HG03139 (cell line): ENCODE measurements around the gene HAPLN3.
"Not testable (repeated sequence)": the region's sequence is repeated elsewhere in the genome, so short reads cannot be mapped to it uniquely, and the experiment has no call there.

Source experiments
- ATAC-seq: cut with Tn5 transposase; IDR thresholded peaks from one replicate; pipeline ENCODE4 v1.9.1; 2021; ENCODE audit not compliant: unreplicated experiment

The HAPLN3 gene, protein sequence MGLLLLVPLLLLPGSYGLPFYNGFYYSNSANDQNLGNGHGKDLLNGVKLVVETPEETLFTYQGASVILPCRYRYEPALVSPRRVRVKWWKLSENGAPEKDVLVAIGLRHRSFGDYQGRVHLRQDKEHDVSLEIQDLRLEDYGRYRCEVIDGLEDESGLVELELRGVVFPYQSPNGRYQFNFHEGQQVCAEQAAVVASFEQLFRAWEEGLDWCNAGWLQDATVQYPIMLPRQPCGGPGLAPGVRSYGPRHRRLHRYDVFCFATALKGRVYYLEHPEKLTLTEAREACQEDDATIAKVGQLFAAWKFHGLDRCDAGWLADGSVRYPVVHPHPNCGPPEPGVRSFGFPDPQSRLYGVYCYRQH

DNA sequence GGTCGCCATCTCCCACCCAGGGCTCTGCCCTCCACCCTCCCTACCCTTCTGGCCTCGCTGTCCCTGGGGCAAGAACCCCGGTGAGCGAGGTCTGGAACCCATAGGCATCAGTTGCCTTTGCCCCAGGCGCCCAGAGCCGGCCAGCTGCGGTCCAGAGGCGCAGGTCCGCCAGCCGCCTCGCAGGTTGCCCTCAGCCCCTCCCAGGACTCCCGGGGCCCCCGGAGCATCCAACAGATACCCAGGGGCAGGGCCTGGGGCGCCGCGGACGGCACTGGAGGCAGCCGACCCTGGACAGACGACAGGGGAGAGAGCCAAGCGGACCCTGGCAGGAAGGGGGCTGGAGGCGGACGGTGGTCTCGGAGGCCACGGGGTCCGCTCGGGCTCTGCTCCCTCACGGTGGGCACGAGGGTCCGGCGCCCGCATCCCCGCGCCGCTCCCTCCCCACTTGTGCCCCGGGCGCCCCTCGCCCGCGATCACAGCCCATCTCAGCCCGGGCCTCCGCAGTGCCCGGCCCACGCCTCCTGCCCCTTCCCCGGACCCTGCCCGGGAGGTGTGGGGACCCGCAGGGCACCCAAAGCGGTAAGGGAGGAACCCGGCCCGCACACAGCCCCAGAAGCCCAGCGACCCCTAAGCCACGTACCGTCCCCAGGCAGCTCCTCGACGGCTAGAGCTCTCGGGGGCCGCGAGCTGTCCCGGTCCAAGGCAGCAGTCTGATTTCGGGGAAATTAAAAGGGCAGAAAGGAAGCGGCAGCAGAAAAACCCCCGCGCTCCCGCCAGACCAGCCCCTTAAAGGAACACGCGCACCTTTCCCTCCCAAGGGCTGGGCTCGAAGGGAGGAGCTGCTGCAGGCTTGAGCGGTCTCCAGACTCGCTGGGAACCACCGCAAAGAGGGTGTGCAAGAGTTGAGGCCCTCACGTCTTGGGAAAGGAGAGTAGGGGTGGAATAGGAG lies at the start of gene HAPLN3:
Gene HAPLN3, minus strand, starts transcription at position 726 of the 949 bp plus-strand sequence. CDS start 8,246 bp downstream, outside the sequence.
- ATAC-seq: peak; percentile 44

DNA sequence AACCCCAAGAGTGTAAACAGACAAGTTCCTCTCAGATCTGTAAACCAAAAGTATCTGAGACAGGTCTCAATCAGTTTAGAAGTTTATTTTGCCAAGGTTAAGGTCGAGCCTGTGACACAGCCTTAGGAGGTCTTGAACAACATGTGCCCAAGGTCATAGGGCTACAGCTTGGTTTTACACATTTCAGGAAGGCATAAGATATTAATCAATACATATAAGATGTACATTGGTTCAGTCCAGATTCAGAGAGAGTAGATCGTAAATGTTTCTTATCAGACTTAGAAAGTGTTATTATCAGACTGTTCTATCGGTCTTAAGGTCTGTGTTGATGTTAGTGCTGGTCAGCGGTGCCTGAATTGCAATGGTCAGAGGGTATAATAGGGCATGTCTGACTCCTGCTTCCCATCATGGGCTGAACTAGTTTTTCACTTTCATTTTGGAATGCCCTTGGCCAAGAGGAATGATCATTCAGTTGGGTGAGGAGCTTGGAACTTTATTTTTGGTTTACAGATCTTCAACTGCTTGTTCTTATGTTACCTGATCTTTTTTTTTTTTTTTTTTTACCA lies 44.8 kb upstream of the HAPLN3 start:
- no peak for ATAC-seq

DNA sequence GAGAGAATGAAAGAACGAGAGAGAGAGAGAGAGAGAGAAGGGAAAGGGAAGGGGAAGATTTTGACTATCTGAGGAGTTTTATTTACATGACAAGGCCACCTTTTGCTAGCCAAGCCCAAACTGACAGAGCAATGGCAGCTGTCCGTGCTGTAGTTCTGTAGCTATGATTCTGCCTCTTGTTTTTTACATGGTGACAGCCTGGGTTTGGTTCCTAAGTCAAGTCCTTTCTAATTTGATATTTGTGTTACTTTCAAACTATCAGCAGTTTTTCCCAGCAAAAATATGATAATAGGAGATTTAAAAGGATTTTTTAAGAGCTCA lies 44.1 kb upstream of the HAPLN3 start:
- no peak for ATAC-seq

DNA sequence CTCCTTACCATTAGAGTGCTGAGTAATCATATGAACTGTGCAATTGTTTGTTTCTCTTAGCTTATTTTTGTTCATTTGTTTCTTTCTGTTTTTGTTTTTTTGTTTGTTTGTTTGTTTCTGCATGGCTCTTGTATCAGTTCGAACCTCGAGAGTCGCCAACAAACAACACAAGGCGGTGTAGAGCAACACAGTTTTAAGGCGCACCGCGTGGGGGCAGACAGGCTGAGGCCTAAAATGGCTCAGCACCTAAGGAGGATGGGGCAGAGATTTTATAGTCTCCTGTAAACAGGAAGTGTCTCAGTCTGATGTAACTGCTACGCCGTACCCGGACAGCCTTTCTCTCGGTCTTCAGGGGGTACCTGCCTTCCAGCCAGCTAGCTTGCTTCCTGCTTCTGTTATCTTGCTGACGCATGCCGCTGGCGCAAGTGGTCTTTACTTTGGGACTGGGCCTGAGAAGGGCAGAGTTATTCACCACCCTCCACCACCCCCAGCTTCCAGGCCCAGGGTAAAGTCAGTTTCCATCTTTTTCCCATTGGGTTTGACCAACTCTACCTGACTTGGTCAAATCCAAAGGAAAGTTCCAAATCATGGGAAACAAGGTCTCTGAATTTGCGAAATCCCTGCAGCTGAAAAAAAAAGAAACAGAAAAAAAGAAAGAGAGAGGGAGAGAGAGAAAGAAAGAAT lies 43.6 kb upstream of the HAPLN3 start:
- no peak for ATAC-seq

DNA sequence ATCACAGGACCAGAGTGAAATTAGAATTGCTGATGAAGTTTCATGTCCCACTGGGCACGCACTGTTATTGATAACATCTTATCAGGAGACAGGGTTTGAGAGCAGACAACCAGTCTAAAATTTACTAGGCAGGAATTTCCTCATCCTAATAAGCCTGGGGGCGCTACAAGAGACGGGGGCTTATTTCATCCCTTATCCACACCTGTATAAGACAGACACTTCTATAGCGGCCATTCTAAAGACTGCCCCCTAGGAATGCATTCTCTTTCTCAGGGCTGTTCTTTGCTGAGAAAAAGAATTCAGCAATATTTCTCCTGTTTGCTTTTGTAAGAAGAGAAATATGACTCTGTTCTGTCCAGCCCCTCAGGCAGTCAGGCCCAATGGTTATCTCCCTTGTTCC lies 39.1 kb upstream of the HAPLN3 start:
- not testable (repeated sequence) for ATAC-seq

DNA sequence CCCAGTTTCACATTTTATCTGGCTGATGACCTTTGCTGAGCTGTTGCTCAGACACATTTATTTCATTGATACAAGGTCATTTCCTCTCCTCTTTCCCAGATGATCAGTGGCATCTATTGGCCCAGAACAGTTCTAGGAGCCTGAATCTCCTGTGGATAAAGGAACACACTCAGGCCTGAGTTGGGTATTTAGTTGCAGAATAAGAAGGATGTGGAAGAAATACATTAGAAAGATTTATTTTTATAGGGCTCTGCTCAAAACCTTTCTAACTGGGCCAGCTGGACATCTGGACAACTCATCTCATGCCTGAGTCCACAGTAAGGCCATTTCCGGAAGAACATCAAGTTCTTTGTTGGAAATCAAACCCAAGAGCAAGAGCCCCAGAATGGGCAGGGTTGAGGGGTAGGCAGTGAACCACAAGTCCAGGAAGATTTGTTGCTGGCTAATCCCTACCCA lies 37.6 kb upstream of the HAPLN3 start:
- no peak for ATAC-seq

DNA sequence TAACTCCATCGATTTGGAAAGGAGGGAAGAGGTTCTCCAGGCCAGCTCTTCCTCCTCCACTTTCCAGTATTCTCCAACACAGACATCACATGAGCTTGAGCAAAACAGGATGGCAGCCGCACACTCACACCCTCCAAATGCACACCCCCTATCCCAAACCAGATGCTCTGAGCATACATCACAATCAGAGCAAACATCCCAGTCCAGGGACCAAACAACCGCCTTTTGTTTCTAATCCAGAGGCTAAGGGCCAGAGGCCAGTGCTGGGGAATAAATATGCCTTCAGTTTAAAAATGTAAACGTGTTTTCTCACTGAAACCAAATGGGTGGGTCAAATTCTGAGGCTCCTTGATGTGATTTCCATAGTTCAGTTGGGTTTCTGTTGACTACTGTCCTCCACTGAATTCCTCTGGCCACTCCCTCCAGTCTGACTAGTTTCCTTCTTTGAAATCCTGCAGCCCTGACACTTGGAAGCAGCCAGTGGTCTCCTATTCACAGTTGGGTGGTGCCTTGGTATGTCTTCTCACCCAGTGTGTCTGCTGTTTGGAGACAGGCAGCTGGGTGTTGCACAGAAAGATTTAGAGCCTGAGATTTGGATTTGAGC lies 37.0 kb upstream of the HAPLN3 start:
- no peak for ATAC-seq

DNA sequence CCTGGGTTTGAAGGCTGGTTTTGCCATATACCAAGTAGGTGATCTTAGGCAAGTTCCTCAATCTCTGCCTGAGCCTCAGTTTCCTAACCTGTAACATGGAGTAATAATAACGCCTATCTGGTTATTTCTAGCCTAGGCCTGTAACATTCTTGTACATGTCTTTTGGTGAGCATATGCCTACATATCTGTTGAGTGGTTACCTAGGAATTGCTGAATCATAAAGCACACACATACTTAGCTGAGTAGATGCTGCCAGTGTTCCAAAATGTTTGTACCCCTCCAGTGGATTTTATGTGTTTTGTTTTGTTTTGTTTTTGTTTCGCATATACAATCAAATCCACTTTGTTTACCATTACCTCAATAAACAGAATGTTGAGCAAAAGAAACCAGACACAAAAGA lies 35.2 kb upstream of the HAPLN3 start:
- no peak for ATAC-seq

DNA sequence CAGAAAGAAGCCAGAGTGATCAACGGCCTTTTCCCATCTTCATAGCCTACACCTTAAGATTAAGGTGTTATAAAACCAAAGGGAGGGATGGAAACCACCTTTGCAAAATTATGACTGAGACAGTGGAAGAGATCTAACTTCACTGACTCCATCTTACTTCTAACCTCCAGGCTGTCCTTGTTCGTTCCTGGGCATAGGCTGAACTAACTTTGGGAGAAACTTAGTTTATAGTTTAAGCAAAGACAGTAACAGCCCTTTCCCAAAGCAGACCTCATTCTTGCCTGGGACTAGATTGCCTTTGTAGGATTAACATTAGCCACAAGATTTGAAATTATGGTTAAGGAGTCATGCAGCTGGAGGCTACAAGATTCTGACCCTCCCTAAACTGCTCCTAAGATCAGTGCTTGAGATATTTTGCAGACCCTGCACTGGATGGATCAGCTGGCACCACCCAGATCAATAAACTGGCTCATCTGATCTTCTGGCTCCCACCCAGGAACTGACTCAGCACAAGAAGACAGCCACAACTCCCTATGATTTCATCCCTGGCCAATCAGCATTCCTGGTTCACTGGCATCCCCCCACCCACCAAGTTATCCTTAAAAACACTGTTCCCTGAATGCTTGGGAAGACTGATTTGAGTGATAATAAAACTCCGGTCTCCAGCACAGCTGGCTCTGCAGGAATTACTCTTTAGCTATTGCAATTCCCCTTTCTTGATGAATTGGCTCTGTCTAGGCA lies 34.2 kb upstream of the HAPLN3 start:
- ATAC-seq: not testable (repeated sequence)

DNA sequence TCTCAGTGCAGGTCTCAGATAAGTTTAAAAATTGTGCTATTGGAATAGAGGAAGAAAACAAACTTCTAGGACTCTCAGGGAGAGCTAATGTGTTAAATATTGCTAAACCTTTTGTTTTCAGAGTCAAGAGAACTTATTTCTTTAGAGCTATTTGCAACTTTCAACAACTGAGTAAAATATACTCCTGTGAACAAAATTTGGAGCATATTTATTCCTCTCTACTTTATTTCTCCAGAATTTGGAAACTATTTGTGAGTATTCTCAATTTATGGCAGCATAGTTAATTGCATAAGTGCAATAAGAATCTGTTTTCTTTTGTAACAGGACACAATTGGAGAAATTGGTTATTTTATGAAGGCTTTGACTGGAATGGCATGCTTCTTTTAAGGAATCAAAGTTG lies 32.8 kb upstream of the HAPLN3 start:
- not testable (repeated sequence) for ATAC-seq

DNA sequence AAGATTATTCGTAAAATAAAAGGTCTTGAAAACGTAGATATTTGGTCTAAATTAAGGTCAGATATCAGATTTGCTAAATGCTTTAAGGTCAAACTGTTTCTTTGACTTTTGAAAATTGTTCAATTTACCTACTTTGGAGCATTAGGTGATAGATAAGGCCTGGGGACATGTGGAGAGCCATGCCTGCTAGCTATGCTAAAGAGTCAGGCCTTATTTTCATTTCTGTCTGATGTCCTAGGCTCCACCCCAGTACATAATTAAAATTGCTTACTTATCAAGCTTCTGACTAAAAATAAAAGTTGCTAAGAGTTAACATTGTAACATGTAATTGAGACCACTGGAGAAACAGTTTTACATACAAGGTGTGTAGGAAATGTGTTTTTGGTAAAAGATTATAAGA lies 30.3 kb upstream of the HAPLN3 start:
- not testable (repeated sequence) for ATAC-seq

DNA sequence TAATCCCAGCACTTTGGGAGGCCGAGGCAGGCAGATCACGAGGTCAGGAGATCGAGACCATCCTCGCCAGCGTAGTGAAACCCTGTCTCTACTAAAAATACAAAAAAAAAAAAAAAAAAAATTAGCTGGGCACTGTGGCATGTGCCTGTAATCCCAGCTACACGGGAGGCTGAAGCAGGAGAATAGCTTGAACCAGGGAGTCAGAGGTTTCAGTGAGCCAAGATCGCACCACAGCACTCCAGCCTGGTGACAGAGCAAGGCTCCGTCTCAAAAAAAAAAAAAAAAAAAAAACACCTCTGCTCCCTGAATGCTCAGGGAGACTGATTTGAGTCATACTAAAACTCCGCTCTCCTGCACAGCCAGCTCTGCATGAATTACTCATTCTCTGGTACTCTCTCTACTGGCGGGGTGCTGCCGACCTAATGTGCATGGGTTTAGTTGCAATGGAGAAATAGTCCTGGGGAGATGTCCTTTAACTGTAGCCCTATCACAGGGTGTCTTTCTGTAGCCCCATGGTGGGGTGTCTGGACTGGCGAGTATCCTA lies 25.6 kb upstream of the HAPLN3 start:
- ATAC-seq: peak; percentile 59

DNA sequence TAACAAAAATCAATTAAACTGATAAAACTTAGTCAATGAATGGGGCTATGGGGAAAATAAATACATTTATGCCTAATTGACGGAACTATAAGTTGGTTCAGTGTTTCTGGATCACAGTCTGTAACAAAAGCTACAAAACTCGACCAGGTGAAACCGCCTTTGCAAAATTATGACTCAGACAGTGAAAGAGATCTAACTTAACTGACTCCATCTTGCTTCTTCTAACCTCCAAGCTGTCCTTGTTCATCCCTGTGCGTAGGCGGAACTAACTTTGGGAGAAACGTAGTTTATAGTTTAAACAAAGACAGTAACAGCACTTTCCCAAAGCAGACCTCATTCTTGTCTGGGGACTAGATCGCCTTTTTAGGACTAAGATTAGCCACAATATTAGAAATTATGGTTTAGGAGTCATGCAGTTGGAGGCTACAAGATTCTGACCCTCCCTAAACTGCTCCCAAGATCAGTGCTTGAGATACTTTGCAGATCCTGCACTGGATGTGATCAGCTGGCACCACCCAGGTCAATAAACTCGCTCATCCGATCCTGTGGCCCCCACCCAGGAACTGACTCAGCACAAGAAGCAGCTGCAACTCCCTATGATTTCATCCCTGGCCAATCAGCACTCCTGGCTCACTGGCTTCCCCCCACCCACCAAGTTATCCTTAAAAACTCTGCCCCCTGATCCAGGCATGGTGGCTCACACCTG lies 25.0 kb upstream of the HAPLN3 start:
- ATAC-seq: no peak

DNA sequence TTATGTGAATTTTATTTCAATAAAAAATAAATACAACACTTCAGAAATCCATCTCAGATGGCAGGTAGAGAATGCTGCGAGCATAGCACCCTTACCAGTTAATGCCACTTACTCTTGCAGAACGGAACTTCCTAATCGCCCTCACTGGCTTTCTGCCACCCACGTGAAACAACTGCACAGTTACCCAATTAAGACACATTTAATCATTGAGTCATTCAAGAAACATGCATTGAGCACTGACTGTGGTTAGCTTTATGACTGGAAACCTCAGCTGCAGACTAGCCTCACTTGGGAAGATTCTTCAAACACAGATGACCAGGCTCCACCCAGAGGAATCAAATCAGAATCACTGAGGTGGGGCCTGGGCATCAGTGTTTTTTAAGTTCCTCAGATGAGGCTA lies 23.4 kb upstream of the HAPLN3 start:
- no peak for ATAC-seq

DNA sequence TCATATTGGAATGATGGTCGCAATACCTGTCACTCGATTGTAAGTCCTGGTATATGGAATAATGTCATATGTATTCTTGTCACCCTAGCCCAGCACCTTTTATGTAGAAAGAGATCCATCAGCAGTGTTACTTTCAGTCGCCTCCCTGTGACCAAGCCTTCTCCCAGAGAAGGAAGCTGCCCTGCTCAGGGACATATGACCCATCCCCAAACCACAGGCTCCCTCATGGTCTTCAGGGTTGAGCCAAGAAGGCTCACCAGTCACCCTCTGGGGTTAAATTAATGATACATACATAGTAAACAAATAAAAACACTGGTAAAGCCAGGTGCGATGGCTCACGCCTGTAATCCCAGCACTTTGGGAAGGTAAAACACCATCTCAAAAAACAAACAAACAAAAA lies 22.4 kb upstream of the HAPLN3 start:
- no peak for ATAC-seq

DNA sequence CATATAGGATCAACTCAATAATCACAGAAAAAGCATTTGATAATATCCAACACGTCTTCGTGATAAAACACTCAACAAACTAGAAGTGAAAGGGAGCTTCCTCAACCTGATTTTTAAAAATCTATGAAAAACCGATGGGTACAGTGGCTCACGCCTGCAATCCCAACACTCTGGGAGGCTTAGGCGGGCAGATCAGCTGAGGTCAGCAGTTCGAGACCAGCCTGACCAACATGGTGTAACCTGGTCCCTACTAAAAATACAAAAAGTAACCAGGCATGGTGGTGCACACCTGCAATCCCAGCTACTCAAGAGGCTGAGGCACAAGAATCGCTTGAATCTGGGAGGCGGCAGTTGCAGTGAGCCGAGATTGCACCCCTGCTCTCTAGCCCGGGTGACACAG lies 20.0 kb upstream of the HAPLN3 start:
- ATAC-seq: no peak

DNA sequence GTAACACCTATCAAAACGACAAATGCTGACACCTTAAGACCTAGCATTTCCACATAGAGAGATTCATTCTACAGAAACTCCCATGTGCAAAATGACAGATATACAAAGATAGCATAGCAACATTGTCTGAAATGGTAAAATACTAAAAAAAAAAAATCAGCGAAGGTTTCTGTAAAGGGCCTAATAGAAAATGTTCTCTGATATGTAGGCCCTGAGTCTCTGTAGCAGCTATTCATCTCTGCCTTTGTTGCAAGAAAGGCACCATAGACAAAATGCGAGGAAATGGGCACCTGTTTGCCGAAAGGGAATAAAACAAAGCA lies 18.5 kb upstream of the HAPLN3 start:
- no peak for ATAC-seq

DNA sequence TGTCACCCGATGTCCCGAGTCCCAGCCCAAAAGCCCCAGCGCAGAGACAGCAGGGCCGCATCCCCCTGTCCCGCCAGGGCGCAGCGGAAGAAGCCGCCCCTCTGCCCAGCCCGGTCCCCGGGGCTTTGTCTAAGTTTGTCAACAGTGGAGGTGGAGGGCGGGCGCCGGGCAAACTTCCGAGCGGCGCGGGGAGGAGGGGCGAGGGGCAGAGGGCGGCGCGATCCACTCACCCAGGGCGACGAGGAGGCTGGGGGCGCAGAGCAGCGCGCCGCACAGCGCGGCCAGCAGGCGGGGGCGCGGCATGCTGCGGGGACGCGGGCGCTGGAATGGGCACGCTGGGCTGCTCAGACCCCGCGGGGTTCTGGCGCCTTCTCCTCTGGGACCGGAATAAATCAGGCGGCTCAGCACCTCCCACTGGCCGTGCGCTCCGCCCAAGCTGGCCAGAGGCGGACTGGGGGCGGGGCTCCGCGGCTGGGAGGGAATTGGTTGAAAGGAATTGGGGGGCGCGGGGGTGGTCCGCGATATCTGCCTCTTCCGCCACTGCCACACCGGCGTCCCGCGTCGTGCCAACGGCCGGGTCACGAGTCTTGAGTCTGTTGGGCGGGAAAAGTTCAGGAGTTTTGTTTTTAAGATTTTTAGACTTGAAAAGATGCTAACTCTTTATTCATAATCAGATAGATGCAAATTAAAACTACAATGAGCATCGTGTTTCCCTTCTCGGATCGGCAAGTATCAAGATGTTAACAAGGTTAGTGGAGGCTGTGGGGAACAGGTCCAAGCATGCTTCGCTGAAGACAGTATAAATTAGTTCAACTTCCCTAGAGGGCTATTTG lies 17.9 kb upstream of the HAPLN3 start, which contains the start of gene MFGE8:
Gene MFGE8, minus strand, starts transcription at position 363 of the 833 bp plus-strand sequence. Its CDS starts 60 bp downstream, at position 303.
- ATAC-seq: peak; percentile 74
